SK-N-SH treated with all-trans-retinoic acid at 6 μM for 48 hours (cell line): ENCODE measurements around the gene P2RY1.

Source experiments
- ATAC-seq: fragments of 200-7000 bp; cut with Tn5 transposase; 3 replicates; pipeline ENCODE4 v1.9.1; 2020; ENCODE audit warnings: mild to moderate bottlenecking, moderate library complexity
- BACH2 ChIP-seq: fragments of 250-450 bp; sonication (Bioruptor Pico); IDR thresholded peaks from 2 replicates; pipeline ENCODE4 v1.9.0; 2021; ENCODE audit warnings: mild to moderate bottlenecking, borderline replicate concordance
- CSDC2 ChIP-seq: fragments of 250-450 bp; sonication (Bioruptor Pico); IDR thresholded peaks from 2 replicates; pipeline ENCODE4 v1.5.0; 2020; ENCODE audit warnings: mild to moderate bottlenecking, moderate library complexity
- ESRRG ChIP-seq: fragments of 250-450 bp; sonication (Bioruptor Pico); IDR thresholded peaks from 2 replicates; pipeline ENCODE4 v1.6.1; 2021; ENCODE audit warnings: mild to moderate bottlenecking
- GLIS3 ChIP-seq: fragments of 250-450 bp; sonication (Bioruptor Pico); IDR thresholded peaks from 2 replicates; pipeline ENCODE4 v1.5.0; 2020; ENCODE audit warnings: mild to moderate bottlenecking, moderate library complexity
- ISL1 ChIP-seq: fragments of 250-450 bp; sonication (Bioruptor Pico); IDR thresholded peaks from 2 replicates; pipeline ENCODE4 v2.1.2; 2022; ENCODE audit warnings: mild to moderate bottlenecking, moderate library complexity
- OSR1 ChIP-seq: fragments of 250-450 bp; sonication (Bioruptor Pico); IDR thresholded peaks from 2 replicates; pipeline ENCODE4 v1.8.0; 2022; ENCODE audit warnings: moderate library complexity, mild to moderate bottlenecking, inconsistent platforms
- PPARA ChIP-seq: fragments of 250-450 bp; sonication (Bioruptor Pico); IDR thresholded peaks from 2 replicates; pipeline ENCODE4 v1.5.0; 2020; ENCODE audit warnings: mild to moderate bottlenecking, borderline replicate concordance
- RARB ChIP-seq: fragments of 250-450 bp; sonication (Bioruptor Pico); IDR thresholded peaks from 2 replicates; pipeline ENCODE4 v1.8.0; 2021; ENCODE audit warnings: mild to moderate bottlenecking, moderate library complexity
- SNAI2 ChIP-seq: fragments of 250-450 bp; sonication (Bioruptor Pico); IDR thresholded peaks from 2 replicates; pipeline ENCODE4 v1.5.0; 2020; ENCODE audit warnings: mild to moderate bottlenecking, moderate library complexity
- TCF4 ChIP-seq: fragments of 250-450 bp; sonication (Bioruptor Pico); IDR thresholded peaks from 2 replicates; pipeline ENCODE4 v1.8.0; 2021; ENCODE audit warnings: mild to moderate bottlenecking, moderate library complexity, borderline replicate concordance
- TOX ChIP-seq: fragments of 250-450 bp; sonication (Bioruptor Pico); IDR thresholded peaks from 2 replicates; pipeline ENCODE4 v1.8.0; 2021; ENCODE audit warnings: mild to moderate bottlenecking, moderate library complexity, borderline replicate concordance
- ZC3H10 ChIP-seq: fragments of 250-450 bp; sonication (Bioruptor Pico); IDR thresholded peaks from 2 replicates; pipeline ENCODE4 v1.5.1; 2021; ENCODE audit warnings: mild to moderate bottlenecking, moderate library complexity
- ZFP3 ChIP-seq: fragments of 250-450 bp; sonication (Bioruptor Pico); IDR thresholded peaks from 2 replicates; pipeline ENCODE4 v1.5.0; 2020; ENCODE audit warnings: mild to moderate bottlenecking, moderate library complexity
- ZFP30 ChIP-seq: fragments of 450-650 bp; formaldehyde crosslinking; IDR thresholded peaks from 2 replicates; pipeline ENCODE4 v1.5.0; 2022; ENCODE audit warnings: mild to moderate bottlenecking, moderate library complexity
- ZNF565 ChIP-seq: fragments of 450-650 bp; formaldehyde crosslinking; conservative IDR thresholded peaks from 2 replicates; pipeline ENCODE4 v1.5.0; 2020; ENCODE audit warnings: low read depth, mild to moderate bottlenecking, moderate library complexity
- ZNF70 ChIP-seq: fragments of 450-650 bp; formaldehyde crosslinking; IDR thresholded peaks from 2 replicates; pipeline ENCODE4 v1.5.0; 2020; ENCODE audit warnings: mild to moderate bottlenecking, moderate library complexity
- ZNF8 ChIP-seq: fragments of 450-650 bp; formaldehyde crosslinking; IDR thresholded peaks from 2 replicates; pipeline ENCODE4 v1.5.0; 2020; ENCODE audit warnings: mild to moderate bottlenecking, moderate library complexity
- TF ChIP-seq, protein P1 (sequence below): fragments of 250-450 bp; sonication (Bioruptor Pico); IDR thresholded peaks from 2 replicates; pipeline ENCODE4 v1.8.0; 2020; ENCODE audit warnings: mild to moderate bottlenecking, moderate library complexity, borderline replicate concordance
- TF ChIP-seq, protein P2 (sequence below): fragments of 250-450 bp; sonication (Bioruptor Pico); IDR thresholded peaks from 2 replicates; pipeline ENCODE4 v1.5.1; 2021; ENCODE audit warnings: mild to moderate bottlenecking, moderate library complexity
- TF ChIP-seq, protein P3 (sequence below): fragments of 250-450 bp; sonication (Bioruptor Pico); IDR thresholded peaks from 2 replicates; pipeline ENCODE4 v1.5.0; 2020; ENCODE audit warnings: mild to moderate bottlenecking, moderate library complexity

P2RY1 gene

DNA sequence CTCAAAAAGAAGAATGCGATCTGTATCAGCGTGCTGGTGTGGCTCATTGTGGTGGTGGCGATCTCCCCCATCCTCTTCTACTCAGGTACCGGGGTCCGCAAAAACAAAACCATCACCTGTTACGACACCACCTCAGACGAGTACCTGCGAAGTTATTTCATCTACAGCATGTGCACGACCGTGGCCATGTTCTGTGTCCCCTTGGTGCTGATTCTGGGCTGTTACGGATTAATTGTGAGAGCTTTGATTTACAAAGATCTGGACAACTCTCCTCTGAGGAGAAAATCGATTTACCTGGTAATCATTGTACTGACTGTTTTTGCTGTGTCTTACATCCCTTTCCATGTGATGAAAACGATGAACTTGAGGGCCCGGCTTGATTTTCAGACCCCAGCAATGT is 1.3 kb downstream of the P2RY1 start:
- TF ChIP-seq CSDC2 (CRISPR knock-in tag) = no peak
- no peak for TF ChIP-seq OSR1 (CRISPR knock-in tag)
- TF ChIP-seq, protein P1, sequence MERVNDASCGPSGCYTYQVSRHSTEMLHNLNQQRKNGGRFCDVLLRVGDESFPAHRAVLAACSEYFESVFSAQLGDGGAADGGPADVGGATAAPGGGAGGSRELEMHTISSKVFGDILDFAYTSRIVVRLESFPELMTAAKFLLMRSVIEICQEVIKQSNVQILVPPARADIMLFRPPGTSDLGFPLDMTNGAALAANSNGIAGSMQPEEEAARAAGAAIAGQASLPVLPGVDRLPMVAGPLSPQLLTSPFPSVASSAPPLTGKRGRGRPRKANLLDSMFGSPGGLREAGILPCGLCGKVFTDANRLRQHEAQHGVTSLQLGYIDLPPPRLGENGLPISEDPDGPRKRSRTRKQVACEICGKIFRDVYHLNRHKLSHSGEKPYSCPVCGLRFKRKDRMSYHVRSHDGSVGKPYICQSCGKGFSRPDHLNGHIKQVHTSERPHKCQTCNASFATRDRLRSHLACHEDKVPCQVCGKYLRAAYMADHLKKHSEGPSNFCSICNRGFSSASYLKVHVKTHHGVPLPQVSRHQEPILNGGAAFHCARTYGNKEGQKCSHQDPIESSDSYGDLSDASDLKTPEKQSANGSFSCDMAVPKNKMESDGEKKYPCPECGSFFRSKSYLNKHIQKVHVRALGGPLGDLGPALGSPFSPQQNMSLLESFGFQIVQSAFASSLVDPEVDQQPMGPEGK = no peak
- TF ChIP-seq, protein P2, sequence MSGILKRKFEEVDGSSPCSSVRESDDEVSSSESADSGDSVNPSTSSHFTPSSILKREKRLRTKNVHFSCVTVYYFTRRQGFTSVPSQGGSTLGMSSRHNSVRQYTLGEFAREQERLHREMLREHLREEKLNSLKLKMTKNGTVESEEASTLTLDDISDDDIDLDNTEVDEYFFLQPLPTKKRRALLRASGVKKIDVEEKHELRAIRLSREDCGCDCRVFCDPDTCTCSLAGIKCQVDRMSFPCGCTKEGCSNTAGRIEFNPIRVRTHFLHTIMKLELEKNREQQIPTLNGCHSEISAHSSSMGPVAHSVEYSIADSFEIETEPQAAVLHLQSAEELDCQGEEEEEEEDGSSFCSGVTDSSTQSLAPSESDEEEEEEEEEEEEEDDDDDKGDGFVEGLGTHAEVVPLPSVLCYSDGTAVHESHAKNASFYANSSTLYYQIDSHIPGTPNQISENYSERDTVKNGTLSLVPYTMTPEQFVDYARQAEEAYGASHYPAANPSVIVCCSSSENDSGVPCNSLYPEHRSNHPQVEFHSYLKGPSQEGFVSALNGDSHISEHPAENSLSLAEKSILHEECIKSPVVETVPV (CRISPR knock-in tag) = no peak
- no peak for TF ChIP-seq PPARA (CRISPR knock-in tag)
- TF ChIP-seq TOX (CRISPR knock-in tag) = no peak
- no peak for TF ChIP-seq BACH2 (CRISPR knock-in tag)
- no peak for TF ChIP-seq ZNF565
- TF ChIP-seq ZNF70 (CRISPR knock-in tag) = no peak
- no peak for ATAC-seq

DNA sequence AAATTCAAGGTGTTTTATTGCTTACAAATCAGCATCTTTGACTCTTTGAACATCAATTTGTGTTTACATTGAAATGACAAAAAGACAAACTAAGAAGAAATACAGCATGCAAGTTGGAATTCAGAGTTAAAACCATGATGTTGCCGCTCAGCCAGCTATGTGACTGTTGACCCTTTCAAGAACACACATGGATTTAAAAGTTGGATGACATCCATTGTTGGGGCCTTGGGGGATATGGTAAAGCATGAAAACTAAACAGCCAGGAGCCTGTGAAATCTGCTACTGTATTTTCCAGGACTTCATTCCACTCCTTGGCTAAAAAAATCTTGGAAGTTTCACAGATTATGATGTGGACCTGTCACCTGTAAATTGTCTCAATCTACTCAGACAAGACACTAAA is 4.6 kb downstream of the P2RY1 start:
- ATAC-seq = no peak

DNA sequence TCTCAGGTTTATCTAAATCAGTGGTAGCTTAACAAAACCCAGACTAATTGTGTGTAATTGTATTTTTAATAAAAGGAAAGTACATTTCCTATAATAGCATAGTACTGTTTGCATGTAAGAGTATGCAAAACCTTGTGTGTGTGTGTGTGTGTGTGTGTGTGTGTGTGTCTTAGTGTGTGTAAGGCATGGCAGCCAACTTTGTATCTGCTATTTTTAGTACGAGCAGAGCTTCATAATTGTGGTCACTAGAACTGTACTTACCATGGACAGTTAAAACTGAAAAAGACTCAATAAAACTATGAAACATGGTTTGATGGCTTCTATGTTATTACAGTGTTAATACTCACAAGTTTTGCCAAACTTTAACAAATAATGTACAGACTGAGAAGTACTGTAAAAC is 6.2 kb downstream of the P2RY1 start:
- no peak for ATAC-seq
- no peak for TF ChIP-seq TOX (CRISPR knock-in tag)
- TF ChIP-seq, protein P2 (CRISPR knock-in tag) = no peak
- TF ChIP-seq SNAI2 (CRISPR knock-in tag) = no peak
- no peak for TF ChIP-seq ESRRG (CRISPR knock-in tag)
- TF ChIP-seq ISL1 (CRISPR knock-in tag) = no peak
- TF ChIP-seq ZNF8 (CRISPR knock-in tag) = no peak
- no peak for TF ChIP-seq ZNF565
- TF ChIP-seq, protein P1 = no peak
- TF ChIP-seq ZFP30 (CRISPR knock-in tag) = no peak
- no peak for TF ChIP-seq TCF4 (CRISPR knock-in tag)
- no peak for TF ChIP-seq BACH2 (CRISPR knock-in tag)
- no peak for TF ChIP-seq ZC3H10 (CRISPR knock-in tag)
- TF ChIP-seq ZFP3 (CRISPR knock-in tag) = no peak

More for the DNA sequence above, 4.6 kb downstream of the P2RY1 start:
- TF ChIP-seq, protein P2 (CRISPR knock-in tag) = no peak

DNA sequence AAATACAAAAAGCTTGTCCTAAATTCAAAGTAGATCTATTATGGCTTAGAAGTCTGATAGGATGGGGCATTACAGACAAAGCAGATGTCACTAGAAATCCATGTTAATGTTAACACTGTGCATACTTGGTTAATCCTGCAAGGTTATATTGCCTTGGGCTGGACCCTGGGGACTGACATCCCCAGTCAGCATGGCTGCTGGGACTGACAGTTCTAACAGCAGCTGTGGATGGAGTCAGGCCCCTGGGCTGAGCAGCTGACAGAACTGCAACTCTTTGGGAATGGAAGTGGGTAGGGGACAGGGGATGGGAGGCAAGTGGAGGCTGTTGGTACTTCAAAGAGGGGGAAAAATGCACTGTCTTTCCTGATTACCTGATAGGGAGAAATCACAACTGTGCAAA is 7.5 kb downstream of the P2RY1 start:
- TF ChIP-seq SNAI2 (CRISPR knock-in tag) = no peak
- no peak for TF ChIP-seq OSR1 (CRISPR knock-in tag)
- TF ChIP-seq ESRRG (CRISPR knock-in tag) = no peak
- TF ChIP-seq, protein P1 = no peak
- TF ChIP-seq CSDC2 (CRISPR knock-in tag) = no peak
- TF ChIP-seq, protein P2 (CRISPR knock-in tag) = no peak
- TF ChIP-seq ZNF8 (CRISPR knock-in tag) = no peak
- no peak for TF ChIP-seq TCF4 (CRISPR knock-in tag)
- TF ChIP-seq, protein P3, sequence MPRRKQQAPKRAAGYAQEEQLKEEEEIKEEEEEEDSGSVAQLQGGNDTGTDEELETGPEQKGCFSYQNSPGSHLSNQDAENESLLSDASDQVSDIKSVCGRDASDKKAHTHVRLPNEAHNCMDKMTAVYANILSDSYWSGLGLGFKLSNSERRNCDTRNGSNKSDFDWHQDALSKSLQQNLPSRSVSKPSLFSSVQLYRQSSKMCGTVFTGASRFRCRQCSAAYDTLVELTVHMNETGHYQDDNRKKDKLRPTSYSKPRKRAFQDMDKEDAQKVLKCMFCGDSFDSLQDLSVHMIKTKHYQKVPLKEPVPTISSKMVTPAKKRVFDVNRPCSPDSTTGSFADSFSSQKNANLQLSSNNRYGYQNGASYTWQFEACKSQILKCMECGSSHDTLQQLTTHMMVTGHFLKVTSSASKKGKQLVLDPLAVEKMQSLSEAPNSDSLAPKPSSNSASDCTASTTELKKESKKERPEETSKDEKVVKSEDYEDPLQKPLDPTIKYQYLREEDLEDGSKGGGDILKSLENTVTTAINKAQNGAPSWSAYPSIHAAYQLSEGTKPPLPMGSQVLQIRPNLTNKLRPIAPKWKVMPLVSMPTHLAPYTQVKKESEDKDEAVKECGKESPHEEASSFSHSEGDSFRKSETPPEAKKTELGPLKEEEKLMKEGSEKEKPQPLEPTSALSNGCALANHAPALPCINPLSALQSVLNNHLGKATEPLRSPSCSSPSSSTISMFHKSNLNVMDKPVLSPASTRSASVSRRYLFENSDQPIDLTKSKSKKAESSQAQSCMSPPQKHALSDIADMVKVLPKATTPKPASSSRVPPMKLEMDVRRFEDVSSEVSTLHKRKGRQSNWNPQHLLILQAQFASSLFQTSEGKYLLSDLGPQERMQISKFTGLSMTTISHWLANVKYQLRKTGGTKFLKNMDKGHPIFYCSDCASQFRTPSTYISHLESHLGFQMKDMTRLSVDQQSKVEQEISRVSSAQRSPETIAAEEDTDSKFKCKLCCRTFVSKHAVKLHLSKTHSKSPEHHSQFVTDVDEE (CRISPR knock-in tag) = no peak
- TF ChIP-seq GLIS3 (CRISPR knock-in tag) = no peak
- no peak for TF ChIP-seq ISL1 (CRISPR knock-in tag)
- no peak for TF ChIP-seq ZNF565
- TF ChIP-seq RARB (CRISPR knock-in tag) = no peak
- TF ChIP-seq PPARA (CRISPR knock-in tag) = no peak
- ATAC-seq = no peak
